Measurements from ENCODE around the gene MAD1L1. TPM values are rescaled to one million over a fixed set of nuclear protein-coding genes. Genes with fewer than 3 reads are reported as not detected.

Gene MAD1L1
- total and polyA plus RNA-seq, 2 of the 8 experiments (the other 6 are each of a cell fraction or from before 2014, with no cell fraction given), result 40.4 to 44.6 TPM

DNA sequence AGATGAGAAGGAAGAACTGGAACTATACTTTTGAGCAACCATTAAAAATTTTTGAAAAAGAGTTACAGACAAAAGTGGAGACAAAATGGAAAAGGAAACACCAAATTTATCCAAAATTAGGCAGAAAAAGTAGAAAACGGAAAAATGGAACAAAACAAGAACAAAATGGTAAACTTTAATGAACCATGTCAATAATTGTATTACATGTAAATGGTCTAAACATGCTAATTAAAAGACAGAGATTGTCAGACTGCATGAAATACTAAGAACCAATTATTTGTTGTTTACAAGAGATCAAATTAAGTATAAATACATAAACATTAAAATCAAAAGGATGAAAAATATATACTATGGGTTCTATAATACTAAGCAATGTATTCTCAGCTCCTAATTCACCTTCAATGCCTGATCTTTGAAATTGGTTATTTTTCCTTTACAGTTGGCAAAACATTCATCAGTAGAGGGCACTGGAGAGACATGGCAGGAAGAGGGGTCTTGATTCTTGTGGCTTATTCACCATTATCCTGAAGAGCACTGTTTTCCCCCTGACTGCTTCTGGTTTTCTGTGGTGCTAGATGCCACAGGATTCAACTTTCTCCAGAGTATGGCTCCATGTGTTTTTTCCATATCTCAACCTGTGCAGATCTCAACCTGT, 437.7 kb downstream of the MAD1L1 start (continued):
- TF ChIP-seq, protein P1, sequence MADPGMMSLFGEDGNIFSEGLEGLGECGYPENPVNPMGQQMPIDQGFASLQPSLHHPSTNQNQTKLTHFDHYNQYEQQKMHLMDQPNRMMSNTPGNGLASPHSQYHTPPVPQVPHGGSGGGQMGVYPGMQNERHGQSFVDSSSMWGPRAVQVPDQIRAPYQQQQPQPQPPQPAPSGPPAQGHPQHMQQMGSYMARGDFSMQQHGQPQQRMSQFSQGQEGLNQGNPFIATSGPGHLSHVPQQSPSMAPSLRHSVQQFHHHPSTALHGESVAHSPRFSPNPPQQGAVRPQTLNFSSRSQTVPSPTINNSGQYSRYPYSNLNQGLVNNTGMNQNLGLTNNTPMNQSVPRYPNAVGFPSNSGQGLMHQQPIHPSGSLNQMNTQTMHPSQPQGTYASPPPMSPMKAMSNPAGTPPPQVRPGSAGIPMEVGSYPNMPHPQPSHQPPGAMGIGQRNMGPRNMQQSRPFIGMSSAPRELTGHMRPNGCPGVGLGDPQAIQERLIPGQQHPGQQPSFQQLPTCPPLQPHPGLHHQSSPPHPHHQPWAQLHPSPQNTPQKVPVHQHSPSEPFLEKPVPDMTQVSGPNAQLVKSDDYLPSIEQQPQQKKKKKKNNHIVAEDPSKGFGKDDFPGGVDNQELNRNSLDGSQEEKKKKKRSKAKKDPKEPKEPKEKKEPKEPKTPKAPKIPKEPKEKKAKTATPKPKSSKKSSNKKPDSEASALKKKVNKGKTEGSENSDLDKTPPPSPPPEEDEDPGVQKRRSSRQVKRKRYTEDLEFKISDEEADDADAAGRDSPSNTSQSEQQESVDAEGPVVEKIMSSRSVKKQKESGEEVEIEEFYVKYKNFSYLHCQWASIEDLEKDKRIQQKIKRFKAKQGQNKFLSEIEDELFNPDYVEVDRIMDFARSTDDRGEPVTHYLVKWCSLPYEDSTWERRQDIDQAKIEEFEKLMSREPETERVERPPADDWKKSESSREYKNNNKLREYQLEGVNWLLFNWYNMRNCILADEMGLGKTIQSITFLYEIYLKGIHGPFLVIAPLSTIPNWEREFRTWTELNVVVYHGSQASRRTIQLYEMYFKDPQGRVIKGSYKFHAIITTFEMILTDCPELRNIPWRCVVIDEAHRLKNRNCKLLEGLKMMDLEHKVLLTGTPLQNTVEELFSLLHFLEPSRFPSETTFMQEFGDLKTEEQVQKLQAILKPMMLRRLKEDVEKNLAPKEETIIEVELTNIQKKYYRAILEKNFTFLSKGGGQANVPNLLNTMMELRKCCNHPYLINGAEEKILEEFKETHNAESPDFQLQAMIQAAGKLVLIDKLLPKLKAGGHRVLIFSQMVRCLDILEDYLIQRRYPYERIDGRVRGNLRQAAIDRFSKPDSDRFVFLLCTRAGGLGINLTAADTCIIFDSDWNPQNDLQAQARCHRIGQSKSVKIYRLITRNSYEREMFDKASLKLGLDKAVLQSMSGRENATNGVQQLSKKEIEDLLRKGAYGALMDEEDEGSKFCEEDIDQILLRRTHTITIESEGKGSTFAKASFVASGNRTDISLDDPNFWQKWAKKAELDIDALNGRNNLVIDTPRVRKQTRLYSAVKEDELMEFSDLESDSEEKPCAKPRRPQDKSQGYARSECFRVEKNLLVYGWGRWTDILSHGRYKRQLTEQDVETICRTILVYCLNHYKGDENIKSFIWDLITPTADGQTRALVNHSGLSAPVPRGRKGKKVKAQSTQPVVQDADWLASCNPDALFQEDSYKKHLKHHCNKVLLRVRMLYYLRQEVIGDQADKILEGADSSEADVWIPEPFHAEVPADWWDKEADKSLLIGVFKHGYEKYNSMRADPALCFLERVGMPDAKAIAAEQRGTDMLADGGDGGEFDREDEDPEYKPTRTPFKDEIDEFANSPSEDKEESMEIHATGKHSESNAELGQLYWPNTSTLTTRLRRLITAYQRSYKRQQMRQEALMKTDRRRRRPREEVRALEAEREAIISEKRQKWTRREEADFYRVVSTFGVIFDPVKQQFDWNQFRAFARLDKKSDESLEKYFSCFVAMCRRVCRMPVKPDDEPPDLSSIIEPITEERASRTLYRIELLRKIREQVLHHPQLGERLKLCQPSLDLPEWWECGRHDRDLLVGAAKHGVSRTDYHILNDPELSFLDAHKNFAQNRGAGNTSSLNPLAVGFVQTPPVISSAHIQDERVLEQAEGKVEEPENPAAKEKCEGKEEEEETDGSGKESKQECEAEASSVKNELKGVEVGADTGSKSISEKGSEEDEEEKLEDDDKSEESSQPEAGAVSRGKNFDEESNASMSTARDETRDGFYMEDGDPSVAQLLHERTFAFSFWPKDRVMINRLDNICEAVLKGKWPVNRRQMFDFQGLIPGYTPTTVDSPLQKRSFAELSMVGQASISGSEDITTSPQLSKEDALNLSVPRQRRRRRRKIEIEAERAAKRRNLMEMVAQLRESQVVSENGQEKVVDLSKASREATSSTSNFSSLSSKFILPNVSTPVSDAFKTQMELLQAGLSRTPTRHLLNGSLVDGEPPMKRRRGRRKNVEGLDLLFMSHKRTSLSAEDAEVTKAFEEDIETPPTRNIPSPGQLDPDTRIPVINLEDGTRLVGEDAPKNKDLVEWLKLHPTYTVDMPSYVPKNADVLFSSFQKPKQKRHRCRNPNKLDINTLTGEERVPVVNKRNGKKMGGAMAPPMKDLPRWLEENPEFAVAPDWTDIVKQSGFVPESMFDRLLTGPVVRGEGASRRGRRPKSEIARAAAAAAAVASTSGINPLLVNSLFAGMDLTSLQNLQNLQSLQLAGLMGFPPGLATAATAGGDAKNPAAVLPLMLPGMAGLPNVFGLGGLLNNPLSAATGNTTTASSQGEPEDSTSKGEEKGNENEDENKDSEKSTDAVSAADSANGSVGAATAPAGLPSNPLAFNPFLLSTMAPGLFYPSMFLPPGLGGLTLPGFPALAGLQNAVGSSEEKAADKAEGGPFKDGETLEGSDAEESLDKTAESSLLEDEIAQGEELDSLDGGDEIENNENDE (IDR thresholded peaks at IDR 0.05; ENCODE audit: insufficient replicate concordance, low read length), result no peak
- TF ChIP-seq CHD2 (IDR thresholded peaks at IDR 0.05; ENCODE audit: low read length) (no peak), CREB1 (IDR thresholded peaks at IDR 0.05) (no peak), SAP30 (IDR thresholded peaks at IDR 0.05; ENCODE audit: insufficient read depth, insufficient replicate concordance, low read length) (no peak), EGR1 (IDR thresholded peaks at IDR 0.05; ENCODE audit: borderline replicate concordance, low read depth, low read length) (no peak), TAF1 (IDR thresholded peaks at IDR 0.05; ENCODE audit: low read depth, low read length) (no peak), SP2 (IDR thresholded peaks at IDR 0.05; ENCODE audit: low read length) (no peak), RAD21 (IDR thresholded peaks at IDR 0.05 in 1 of 2, conservative IDR thresholded peaks at IDR 0.05 in 1 of 2; ENCODE audit: low read depth in 2 of 2, low read length in 2 of 2) (peak; percentile 52 to 56)
